Sciatic nerve (tissue), 2 donors: Measurements from ENCODE around the gene PSPC1. TPM values are rescaled to one million over a fixed set of nuclear protein-coding genes. Genes with fewer than 3 reads are reported as not detected.

ENCODE experiments used
- ATAC-seq: fragments of 200-7000 bp; cut with Tn5 transposase; one replicate; pipeline ENCODE4 v1.9.1; 2020; ENCODE audit warnings: mild to moderate bottlenecking, moderate library complexity
- DNase-seq: peaks from one replicate; pipeline ENCODE4 v3.0.0-alpha.2; 2020; ENCODE audit warnings: low spot score
- intact Hi-C: fragments of 100-400 bp; cut with DNase I; formaldehyde crosslinking; loops from one replicate; pipeline ENCODE4 v1.14.2; 2022
- total RNA-seq: library from RNA; stranded (reverse); fragmentation: NEBNext Ultra II Directional; extraction: Animal tissue kit (Norgen Biotek cat#: 25700); gene quantifications from one replicate; pipeline ENCODE4 v1.2.1, GENCODE V29; 2021
- donor health status: DM: no; HTN: no; CAD: no.
- donor health status: DM: no; HTN: no; CAD: no.

PSPC1 gene
- total RNA-seq, 1 donor from 2014 or later, result 54.3 TPM

GRCh38 chr13:19685034-19685433, 97.7 kb downstream of the PSPC1 start:
- intact Hi-C loops, result no loop called here
- ATAC-seq (no peak), DNase-seq (no peak)

DNA sequence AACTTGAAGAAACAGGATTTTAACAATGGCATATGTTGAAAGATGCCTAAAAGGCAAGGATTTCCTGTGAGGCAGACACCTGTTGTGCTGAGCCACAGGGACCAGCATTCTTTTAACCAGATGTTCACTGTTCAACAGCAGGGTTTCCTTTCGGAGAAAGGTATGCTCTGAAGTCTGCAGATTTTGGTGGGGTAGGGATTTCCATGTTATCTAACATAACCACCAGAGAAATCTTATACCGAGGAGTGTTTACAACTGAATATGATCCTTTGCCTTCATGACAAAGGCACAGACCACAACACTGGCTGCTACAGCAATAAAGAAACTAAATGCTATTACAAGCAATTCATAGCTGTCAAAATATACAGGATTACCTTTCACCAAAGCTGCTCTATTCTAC, 101.2 kb downstream of the PSPC1 start:
- ATAC-seq (no peak), DNase-seq (no peak)
- intact Hi-C loops, result no loop called here

GRCh38 chr13:19680751-19681150, 102.0 kb downstream of the PSPC1 start:
- intact Hi-C loops, result no loop called here
- ATAC-seq (no peak), DNase-seq (no peak)

GRCh38 chr13:19676168-19676567, 106.6 kb downstream of the PSPC1 start:
- DNase-seq (no peak), ATAC-seq (no peak)
- intact Hi-C loops, result no loop called here

DNA sequence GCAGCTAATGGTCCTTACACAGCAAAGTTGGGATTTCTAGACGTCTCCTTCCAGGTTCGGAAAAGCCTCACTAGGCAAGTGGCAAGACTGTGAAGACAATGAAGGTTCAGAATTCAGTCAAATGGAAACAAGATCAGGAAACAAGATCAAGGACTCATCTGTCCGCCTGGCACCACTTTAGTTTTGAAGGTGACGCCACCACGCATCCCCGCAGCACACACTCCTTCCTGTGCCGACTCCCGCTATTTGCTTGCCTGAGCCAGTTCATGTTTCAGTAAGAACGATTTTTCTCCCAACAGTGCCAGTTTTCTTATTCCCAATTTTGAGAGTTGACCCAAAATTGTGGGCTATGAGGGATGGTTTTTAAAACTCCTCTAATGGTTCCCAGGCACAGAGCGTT, 107.8 kb downstream of the PSPC1 start:
- intact Hi-C loops, result no loop called here
- DNase-seq, result no peak

GRCh38 chr13:19673473-19674430, 109.0 kb downstream of the PSPC1 start:
- ATAC-seq (no peak), DNase-seq (no peak)
- intact Hi-C loops, result no loop called here

More for the DNA sequence above, 107.8 kb downstream of the PSPC1 start:
- ATAC-seq, result no peak

DNA sequence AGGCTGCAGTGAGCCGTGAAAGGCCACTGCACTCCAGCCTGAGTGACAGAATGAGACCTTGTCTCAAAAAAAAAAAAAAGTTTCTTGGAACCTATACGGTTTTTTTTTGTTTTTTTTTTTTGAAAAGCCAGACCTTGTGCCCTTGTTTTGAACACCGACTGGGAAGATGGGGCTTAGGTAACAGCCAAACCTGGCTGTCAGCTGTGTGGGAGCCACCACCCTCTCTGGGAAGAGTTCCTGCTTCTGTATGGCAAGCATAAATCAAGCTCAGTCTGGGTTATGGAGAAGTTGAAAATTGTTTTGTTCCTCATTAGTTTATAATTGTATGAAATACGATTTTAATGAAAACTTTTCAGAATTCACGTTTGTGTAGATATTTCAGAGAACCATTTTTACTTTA, 109.8 kb downstream of the PSPC1 start:
- ATAC-seq, result no peak
- no peak for DNase-seq
- intact Hi-C loops, result no loop called here

- ATAC-seq (no peak), DNase-seq (no peak)
- intact Hi-C loops, result no loop called here
Measured at GRCh38 chr13:19670147-19670546, 112.6 kb downstream of the PSPC1 start.

- ATAC-seq (no peak), DNase-seq (no peak)
- intact Hi-C loops, result no loop called here
Measured at GRCh38 chr13:19668778-19669177, 114.0 kb downstream of the PSPC1 start.

DNA sequence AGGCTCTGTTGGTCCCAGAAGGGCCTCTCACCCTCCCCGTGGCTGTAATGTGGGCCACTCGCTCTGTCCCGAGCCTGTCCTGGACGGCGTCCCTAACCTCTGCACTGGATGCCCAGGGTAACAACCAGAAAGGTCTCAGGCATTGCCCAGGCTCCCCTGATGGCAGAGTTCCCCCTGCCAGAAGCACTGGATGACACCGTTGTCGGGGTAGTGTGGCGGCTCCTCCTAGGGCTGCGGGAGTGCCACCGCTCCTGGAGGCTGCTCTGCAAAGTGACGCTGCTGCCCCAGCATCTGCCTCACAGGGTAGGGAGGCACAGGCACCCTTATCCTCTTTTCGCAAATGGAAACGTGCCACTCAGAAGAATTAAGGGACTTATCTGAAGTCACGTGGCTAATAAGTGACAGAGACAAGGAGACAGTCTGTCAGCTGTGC, 117.3 kb downstream of the PSPC1 start:
- ATAC-seq (peak; percentile 22), DNase-seq (no peak)
- intact Hi-C loops, result no loop called here

DNA sequence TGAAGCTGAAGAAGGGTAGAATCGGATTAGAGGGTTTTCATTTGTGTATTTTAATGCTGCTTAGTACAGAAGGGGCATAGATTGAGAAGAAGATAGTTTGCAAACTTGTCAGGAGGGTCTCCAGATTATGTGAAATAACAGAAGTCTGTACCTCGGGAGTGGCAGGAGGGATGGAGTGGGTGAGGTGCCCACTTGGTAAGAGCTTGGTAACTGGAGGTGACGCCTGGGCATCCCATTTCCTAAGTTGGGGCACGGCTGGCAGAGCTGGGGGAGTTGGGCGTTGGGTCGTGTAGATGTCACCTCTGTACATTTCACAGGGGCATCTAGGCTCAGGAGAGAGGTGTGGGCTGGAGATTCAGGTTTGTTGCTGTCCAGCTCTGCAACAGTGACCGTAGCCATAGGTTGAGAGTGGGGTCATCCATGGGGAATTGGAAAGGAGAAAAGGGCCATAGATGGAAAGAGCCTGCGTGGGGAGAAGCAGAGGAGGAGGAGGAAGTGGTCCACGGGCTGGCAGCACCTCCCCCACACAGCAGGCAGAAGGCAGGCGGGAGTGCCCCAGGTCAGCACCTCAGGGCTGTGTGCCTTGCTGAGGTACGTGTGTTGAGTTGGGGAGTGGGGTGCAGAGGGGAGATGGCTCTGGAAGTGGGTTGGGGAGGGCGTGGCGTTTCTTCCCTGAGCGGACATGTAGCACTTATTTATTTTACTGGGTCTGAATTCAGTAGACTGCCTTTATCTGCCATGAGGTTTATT, 118.1 kb downstream of the PSPC1 start:
- intact Hi-C loops, result no loop called here
- DNase-seq, result no peak
- ATAC-seq, result peak; percentile 10

GRCh38 chr13:19663416-19663979, 119.2 kb downstream of the PSPC1 start:
- DNase-seq (no peak), ATAC-seq (no peak)
- intact Hi-C loops, result no loop called here

DNA sequence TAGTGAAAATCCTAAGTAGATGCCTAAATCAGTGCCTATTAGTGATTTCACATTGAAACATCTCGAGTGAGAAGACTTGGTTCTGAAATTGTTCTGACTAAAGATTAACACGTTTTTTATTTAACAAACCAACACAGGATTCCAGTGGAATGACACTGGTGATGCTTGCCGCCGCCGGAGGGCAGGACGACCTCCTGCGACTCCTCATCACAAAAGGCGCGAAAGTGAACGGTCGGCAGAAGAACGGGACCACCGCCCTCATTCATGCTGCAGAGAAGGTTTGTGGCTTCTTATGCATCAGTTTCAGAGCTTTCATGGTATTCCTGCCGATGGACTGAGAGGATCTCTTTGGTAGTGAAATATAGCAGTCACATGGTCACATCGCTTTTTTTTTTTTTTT, 121.2 kb downstream of the PSPC1 start:
- no peak for ATAC-seq

GRCh38 chr13:19661126-19661525, 121.6 kb downstream of the PSPC1 start:
- no peak for ATAC-seq
- intact Hi-C loops, result no loop called here
- no peak for DNase-seq

More for the DNA sequence above, 121.2 kb downstream of the PSPC1 start:
- DNase-seq, result no peak
- intact Hi-C loops, result no loop called here

DNA sequence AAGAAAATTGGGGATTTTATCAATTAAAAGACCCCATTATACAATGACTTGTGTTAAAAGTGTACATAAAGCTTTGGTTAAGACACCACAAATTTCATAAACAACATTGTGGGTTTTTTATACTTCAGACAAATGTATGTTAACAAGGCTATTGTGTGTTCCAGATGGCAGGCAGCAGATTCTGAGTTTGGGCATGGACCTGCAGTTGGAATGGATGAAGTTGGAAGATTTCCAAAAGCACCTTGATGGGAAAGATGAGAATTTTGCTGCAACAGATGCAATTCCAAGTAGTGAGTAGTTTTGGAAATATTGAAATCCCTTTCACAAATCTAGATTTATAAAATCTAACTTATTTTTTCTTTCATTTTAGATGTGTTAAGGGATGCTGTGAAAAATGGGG, 123.9 kb downstream of the PSPC1 start:
- ATAC-seq (no peak), DNase-seq (no peak)
- intact Hi-C loops, result no loop called here

GRCh38 chr13:19657872-19658591, 124.7 kb downstream of the PSPC1 start:
- ATAC-seq (no peak), DNase-seq (no peak)
- intact Hi-C loops, result no loop called here
